Spleen (tissue), 11 donors: ENCODE data around the gene PCLO. TPM values are rescaled to one million over a fixed set of nuclear protein-coding genes. Genes with fewer than 3 reads are reported as not detected.

ENCODE experiments used
- DNase-seq: peaks from one replicate; pipeline ENCODE4 v3.0.0-alpha.2; 2020
- H3K27ac ChIP-seq, 8 donors: fragments of 200-600 bp; sonication (generic) in 7 of 8; 1 replicate in 4 of 8; 2 replicates in 4 of 8; pipeline versions ENCODE4 v1.5.0 to v1.8.0; 2016 to 2021; ENCODE audit warnings: inconsistent platforms in 4 of 8, mild to moderate bottlenecking in 4 of 8, moderate library complexity in 1 of 8
- H3K27me3 ChIP-seq, 7 donors: fragments of 200-600 bp; sonication (generic) in 6 of 7; replicated peaks in 1 of 7; 1 replicate in 4 of 7; 2 replicates in 3 of 7; pipeline versions ENCODE4 v1.5.0 to v1.8.0; 2016 to 2021; ENCODE audit warnings: inconsistent platforms in 3 of 7, mild to moderate bottlenecking in 1 of 7
- H3K36me3 ChIP-seq, 6 donors: fragments of 200-600 bp; sonication (generic) in 5 of 6; 1 replicate in 4 of 6; 2 replicates in 2 of 6; pipeline versions ENCODE4 v1.5.0 to v1.8.0; 2016 to 2021; ENCODE audit warnings: inconsistent platforms in 2 of 6
- H3K4me1 ChIP-seq, 6 donors: fragments of 200-600 bp; sonication (generic) in 5 of 6; 1 replicate in 3 of 6; 2 replicates in 3 of 6; pipeline versions ENCODE4 v1.5.0 to v1.8.0; 2016 to 2021; ENCODE audit warnings: inconsistent platforms in 3 of 6
- H3K4me3 ChIP-seq, 8 donors: fragments of 200-600 bp; sonication (generic) in 7 of 8; 1 replicate in 4 of 8; 2 replicates in 4 of 8; pipeline versions ENCODE4 v1.5.0 to v1.8.0; 2016 to 2021; ENCODE audit warnings: inconsistent platforms in 4 of 8, mild to moderate bottlenecking in 4 of 8, moderate library complexity in 2 of 8
- H3K9me3 ChIP-seq, 8 donors: fragments of 200-600 bp; sonication (generic) in 7 of 8; 1 replicate in 4 of 8; 2 replicates in 4 of 8; pipeline versions ENCODE4 v1.5.0 to v1.8.0; 2016 to 2021; ENCODE audit warnings: inconsistent platforms in 4 of 8
- POLR2A ChIP-seq, 3 donors: fragments of 450-650 bp; IDR thresholded peaks; one replicate each; pipeline ENCODE4 v1.5.1; 2017; ENCODE audit warnings: antibody characterized with exemption in 3 of 3, mild to moderate bottlenecking in 1 of 3
- POLR2AphosphoS5 ChIP-seq, 3 donors: sonication (generic); formaldehyde crosslinking; IDR thresholded peaks; one replicate each; pipeline ENCODE4 v1.5.1; 2017; ENCODE audit warnings: antibody characterized with exemption in 3 of 3
- WGBS, 5 donors: extraction: QIAGEN DNeasy Blood & Tissue Kit in 3 of 5; methylation state at CpG; one replicate each; pipeline versions ENCODE4 v1.1.5 to v1.1.7; 2013 to 2018; 5-methylcytosine and 5-hydroxymethylcytosine counted together
- intact Hi-C: fragments of 100-400 bp; cut with DNase I; formaldehyde crosslinking; loops from one replicate; pipeline ENCODE4 v1.15.0; 2023; ENCODE audit warnings: low total_unique reads
- polyA plus RNA-seq, 3 donors: library from polyadenylated mRNA; stranded (reverse); fragments of 200-250 nt; gene quantifications; one replicate each; pipeline ENCODE4 v1.2.1, GENCODE V29; 2013
- total RNA-seq, 7 donors: library from RNA; depleted of rRNA in 3 of 7; stranded (reverse); fragments of >200 nt in 3 of 7; fragmentation: NEBNext Ultra II Directional in 4 of 7; extraction: Animal tissue kit (Norgen Biotek cat#: 25700) in 4 of 7; gene quantifications; one replicate each; pipeline versions ENCODE4 v1.1.0 to v1.2.1, GENCODE V29; 2016 to 2021
- TF ChIP-seq, protein P1 (sequence below), 11 experiments: fragments of 200-600 bp in 7 of 11; fragments of 450-650 bp in 4 of 11; sonication (generic) in 4 of 11; IDR thresholded peaks in 8 of 11; conservative IDR thresholded peaks in 3 of 11; 1 replicate in 7 of 11; 2 replicates in 4 of 11; pipeline versions ENCODE4 v1.4.0 to v1.8.0; 2016 to 2021; ENCODE audit warnings: antibody characterized with exemption in 11 of 11, inconsistent platforms in 4 of 11, mild to moderate bottlenecking in 1 of 11
- donor health status: healthy with polysubstance abuse.
- donor health status: DM: no; HTN: no; CAD: no; lungs with moderate emphysema.
- donor health status: DM: no; HTN: no; CAD: no.
- donor health status: Bipolar disorder and iron deficiency.
- donor health status: healthy.
- donor health status: DM: no; HTN: no; CAD: no.
- donor health status: DM: yes; HTN: yes; CAD: no.

PCLO gene
- total and polyA plus RNA-seq, 10 donors: 0.05 to 9.9 (median 1.8) TPM

DNA sequence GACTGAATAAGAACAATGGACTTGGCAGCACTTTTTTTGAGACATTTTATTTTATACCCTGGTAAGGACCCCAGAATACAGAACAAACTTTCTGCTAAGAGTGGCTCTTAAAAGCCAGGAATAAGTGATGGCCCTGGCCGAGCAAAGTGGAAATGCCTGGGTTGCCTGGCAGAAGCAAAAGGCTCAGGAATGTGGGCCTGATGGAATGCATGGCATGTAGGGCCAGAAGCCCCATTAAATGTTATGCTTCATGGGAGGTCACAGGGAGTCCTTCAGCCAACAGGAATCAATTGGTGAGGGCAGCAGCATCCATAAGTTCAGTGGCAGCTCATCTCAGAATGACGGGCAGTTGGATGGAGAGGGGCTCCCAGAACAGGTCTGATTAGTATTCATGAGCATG is 417.6 kb downstream of the PCLO start:
- Histone ChIP-seq H3K9me3 (peaks cover 0 to 3% (median 0%) of the 10 kb centered on the region in 8 donors), H3K27me3 (no peaks in the 10 kb centered on the region), H3K4me3 (no peak overlapping the region), H3K27ac (no peak overlapping the region), H3K4me1 (no peaks in the 10 kb centered on the region), H3K36me3 (no peaks in the 10 kb centered on the region)
- intact Hi-C loops: no loop called here
- WGBS, 5 donors: 76 to 87% (median 81%) methylated on average over 2 of the region's 2 CpGs
- DNase-seq: no peak
- TF ChIP-seq POLR2A (IDR thresholded peaks at IDR 0.05): no peak
- TF ChIP-seq POLR2AphosphoS5 (IDR thresholded peaks at IDR 0.05): no peak
- TF ChIP-seq, protein P1, sequence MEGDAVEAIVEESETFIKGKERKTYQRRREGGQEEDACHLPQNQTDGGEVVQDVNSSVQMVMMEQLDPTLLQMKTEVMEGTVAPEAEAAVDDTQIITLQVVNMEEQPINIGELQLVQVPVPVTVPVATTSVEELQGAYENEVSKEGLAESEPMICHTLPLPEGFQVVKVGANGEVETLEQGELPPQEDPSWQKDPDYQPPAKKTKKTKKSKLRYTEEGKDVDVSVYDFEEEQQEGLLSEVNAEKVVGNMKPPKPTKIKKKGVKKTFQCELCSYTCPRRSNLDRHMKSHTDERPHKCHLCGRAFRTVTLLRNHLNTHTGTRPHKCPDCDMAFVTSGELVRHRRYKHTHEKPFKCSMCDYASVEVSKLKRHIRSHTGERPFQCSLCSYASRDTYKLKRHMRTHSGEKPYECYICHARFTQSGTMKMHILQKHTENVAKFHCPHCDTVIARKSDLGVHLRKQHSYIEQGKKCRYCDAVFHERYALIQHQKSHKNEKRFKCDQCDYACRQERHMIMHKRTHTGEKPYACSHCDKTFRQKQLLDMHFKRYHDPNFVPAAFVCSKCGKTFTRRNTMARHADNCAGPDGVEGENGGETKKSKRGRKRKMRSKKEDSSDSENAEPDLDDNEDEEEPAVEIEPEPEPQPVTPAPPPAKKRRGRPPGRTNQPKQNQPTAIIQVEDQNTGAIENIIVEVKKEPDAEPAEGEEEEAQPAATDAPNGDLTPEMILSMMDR (IDR thresholded peaks at IDR 0.05 in 8 of 11, conservative IDR thresholded peaks at IDR 0.05 in 3 of 11): no peak

DNA sequence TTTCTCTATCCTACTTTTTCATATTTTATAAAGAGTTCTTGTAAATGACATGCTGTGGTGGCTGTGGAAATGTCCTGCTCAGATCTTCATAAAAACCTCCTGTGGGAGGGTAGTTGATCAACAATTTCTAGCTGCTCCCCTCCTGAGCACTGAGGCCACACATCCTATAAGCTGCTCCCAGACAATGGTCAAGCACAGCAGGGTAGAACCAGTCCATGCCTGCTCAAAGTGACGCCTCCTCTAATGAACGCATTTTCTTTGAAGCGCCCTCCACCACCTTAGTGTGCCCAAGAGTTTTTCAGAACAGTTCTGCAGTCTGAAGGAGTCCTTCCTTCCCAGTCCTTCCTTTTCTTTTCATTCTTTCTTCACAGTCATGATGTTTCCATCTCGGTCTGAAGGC is 420.5 kb downstream of the PCLO start:
- intact Hi-C loops: no loop called here
- TF ChIP-seq POLR2AphosphoS5 (IDR thresholded peaks at IDR 0.05): no peak
- TF ChIP-seq POLR2A (IDR thresholded peaks at IDR 0.05): no peak
- TF ChIP-seq, protein P1 (IDR thresholded peaks at IDR 0.05 in 8 of 11, conservative IDR thresholded peaks at IDR 0.05 in 3 of 11): no peak
- Histone ChIP-seq H3K4me1 (no peaks in the 10 kb centered on the region), H3K9me3 (peaks cover 0 to 3% (median 0%) of the 10 kb centered on the region in 8 donors), H3K4me3 (no peak overlapping the region), H3K27ac (no peak overlapping the region), H3K27me3 (no peaks in the 10 kb centered on the region), H3K36me3 (no peaks in the 10 kb centered on the region)
- no peak for DNase-seq
- WGBS, 5 donors: 83 to 89% (median 84%) methylated on average over 4 of the region's 4 CpGs

DNA sequence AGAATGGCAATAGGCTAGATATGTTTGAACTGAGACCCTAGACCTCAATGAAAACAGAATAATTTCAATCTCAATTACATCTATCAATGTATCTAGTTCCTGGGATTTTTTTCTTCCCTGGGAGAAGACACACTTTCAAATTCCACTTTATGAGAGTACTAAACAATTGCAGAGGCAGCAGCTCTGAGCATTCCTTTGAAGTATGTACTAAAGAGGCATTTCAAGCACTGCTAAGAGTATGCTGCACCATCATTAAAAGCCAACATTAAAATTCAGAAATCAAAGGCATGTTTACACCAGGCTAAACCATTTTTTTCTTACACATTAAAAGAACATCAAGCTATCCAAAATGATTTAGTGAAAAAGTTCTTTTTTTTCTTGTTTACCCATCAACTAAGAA is 421.2 kb downstream of the PCLO start:
- no peak for TF ChIP-seq POLR2A (IDR thresholded peaks at IDR 0.05)
- TF ChIP-seq POLR2AphosphoS5 (IDR thresholded peaks at IDR 0.05): no peak
- TF ChIP-seq, protein P1 (IDR thresholded peaks at IDR 0.05 in 8 of 11, conservative IDR thresholded peaks at IDR 0.05 in 3 of 11): no peak

DNA sequence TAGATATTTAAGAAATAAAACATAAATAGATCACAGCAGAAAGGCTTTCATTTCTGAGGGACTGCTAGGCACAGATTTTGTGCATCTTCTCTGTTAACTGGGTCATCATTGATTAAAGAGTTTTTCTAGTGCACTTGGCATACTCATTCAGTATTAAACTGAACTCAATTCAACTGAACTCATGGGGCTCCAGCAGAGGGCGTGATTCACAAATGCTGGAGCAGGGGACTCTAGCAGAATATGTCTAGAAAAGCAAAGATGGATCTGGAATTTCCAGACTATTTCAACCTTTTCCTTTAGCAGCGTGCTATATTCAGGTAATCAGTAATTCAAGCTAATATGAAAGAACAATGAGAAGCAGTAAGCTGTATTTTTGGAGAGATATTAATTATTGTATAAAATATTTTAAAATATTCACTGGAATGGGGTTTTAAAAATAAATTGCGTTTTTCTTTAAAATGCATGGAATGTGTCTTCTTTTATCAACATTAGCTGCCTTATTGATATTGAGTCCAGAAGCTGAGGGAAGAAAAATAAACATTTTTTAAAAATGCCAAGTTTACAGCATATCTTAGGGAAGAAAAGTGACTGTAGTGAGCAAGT is 422.3 kb downstream of the PCLO start:
- H3K27me3 ChIP-seq: no peaks in the 10 kb centered on the region
- H3K36me3 ChIP-seq: no peaks in the 10 kb centered on the region
- WGBS, 5 donors: 38 to 53% (median 50%) methylated on average over 3 of the region's 3 CpGs
- no peak for DNase-seq
- no peak overlapping the region for H3K27ac ChIP-seq
- intact Hi-C loops: no loop called here
- H3K4me3 ChIP-seq: no peak overlapping the region
- TF ChIP-seq, protein P1 (IDR thresholded peaks at IDR 0.05 in 8 of 11, conservative IDR thresholded peaks at IDR 0.05 in 3 of 11): peak in 1 of 11 experiments; percentile 19
- TF ChIP-seq POLR2AphosphoS5 (IDR thresholded peaks at IDR 0.05) (no peak), POLR2A (IDR thresholded peaks at IDR 0.05) (no peak)
- peaks cover 0 to 3% (median 0%) of the 10 kb centered on the region in 8 donors for H3K9me3 ChIP-seq
- no peaks in the 10 kb centered on the region for H3K4me1 ChIP-seq

More for the DNA sequence above, 421.2 kb downstream of the PCLO start:
- H3K4me3 ChIP-seq: no peak overlapping the region
- DNase-seq: no peak
- no peak overlapping the region for H3K27ac ChIP-seq
- H3K27me3 ChIP-seq: no peaks in the 10 kb centered on the region
- H3K9me3 ChIP-seq: peaks cover 0 to 3% (median 0%) of the 10 kb centered on the region in 8 donors
- intact Hi-C loops: no loop called here
- H3K36me3 ChIP-seq: no peaks in the 10 kb centered on the region
- no peaks in the 10 kb centered on the region for H3K4me1 ChIP-seq
